ENCODE data around the gene CDKN2B.

DNA sequence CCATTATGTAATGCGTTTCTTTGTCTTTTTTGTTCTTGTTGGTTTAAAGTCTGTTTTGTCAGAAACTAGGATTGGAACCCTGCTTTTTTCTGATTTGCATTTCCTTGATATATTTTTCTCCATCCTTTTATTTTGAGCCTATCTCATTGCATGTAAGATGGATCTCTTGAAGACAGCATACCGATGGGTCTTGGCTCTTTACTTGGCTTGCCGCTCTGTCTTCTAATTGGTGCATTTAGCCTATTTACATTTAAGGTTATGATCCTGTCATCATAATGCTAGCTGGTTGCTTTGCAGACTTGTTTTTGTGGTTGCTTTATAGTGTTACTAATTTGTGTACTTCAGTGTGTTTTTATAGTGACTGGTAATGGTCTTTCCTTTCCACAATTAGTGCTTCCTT, 13.3 kb upstream of the CDKN2B start:
- no peak for TF ChIP-seq POLR2A (IDR thresholded peaks at IDR 0.05)
- TF ChIP-seq, protein P1, sequence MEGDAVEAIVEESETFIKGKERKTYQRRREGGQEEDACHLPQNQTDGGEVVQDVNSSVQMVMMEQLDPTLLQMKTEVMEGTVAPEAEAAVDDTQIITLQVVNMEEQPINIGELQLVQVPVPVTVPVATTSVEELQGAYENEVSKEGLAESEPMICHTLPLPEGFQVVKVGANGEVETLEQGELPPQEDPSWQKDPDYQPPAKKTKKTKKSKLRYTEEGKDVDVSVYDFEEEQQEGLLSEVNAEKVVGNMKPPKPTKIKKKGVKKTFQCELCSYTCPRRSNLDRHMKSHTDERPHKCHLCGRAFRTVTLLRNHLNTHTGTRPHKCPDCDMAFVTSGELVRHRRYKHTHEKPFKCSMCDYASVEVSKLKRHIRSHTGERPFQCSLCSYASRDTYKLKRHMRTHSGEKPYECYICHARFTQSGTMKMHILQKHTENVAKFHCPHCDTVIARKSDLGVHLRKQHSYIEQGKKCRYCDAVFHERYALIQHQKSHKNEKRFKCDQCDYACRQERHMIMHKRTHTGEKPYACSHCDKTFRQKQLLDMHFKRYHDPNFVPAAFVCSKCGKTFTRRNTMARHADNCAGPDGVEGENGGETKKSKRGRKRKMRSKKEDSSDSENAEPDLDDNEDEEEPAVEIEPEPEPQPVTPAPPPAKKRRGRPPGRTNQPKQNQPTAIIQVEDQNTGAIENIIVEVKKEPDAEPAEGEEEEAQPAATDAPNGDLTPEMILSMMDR (IDR thresholded peaks at IDR 0.05), result no peak
- no peak for TF ChIP-seq POLR2AphosphoS5 (IDR thresholded peaks at IDR 0.05)

All from breast epithelium (tissue), 3 donors.